ENCODE data around the gene PLEKHJ1.

PLEKHJ1 gene

GRCh38 chr19:2245273-2245672 is 9.1 kb upstream of the PLEKHJ1 start:
- Histone ChIP-seq H3K9ac (no peak overlapping the region), H3K36me3 (ENCODE audit: insufficient read depth) (no peaks in the 10 kb centered on the region; the same call in 1 of the 2 replicates), H2AFZ (ENCODE audit: low read depth) (no peak overlapping the region), H3K4me1 (ENCODE audit: low read depth, poor library complexity, severe bottlenecking) (peaks cover 5% of the 10 kb centered on the region), H3K4me3 (IDR thresholded peaks at IDR 0.05; ENCODE audit: insufficient read depth, low read depth, low read length) (no peak overlapping the region), H3K4me2 (no peak overlapping the region), H3K27ac (no peak overlapping the region), H4K20me1 (ENCODE audit: insufficient read depth) (peaks cover 22% of the 10 kb centered on the region), H3K27me3 (ENCODE audit: insufficient read depth, low read depth) (no peaks in the 10 kb centered on the region), H3K79me2 (ENCODE audit: insufficient read depth, low read depth) (peaks cover 30% of the 10 kb centered on the region)
- TF ChIP-seq CTCF (conservative IDR thresholded peaks at IDR 0.05; ENCODE audit: low read depth, low read length): no peak

- Histone ChIP-seq H4K20me1 (ENCODE audit: insufficient read depth) (peaks cover 29% of the 10 kb centered on the region), H3K79me2 (ENCODE audit: insufficient read depth, low read depth) (peaks cover 38% of the 10 kb centered on the region)
Measured at GRCh38 chr19:2244486-2244885, 8.4 kb upstream of the PLEKHJ1 start.

GRCh38 chr19:2244125-2244411 is 7.9 kb upstream of the PLEKHJ1 start:
- no peak overlapping the region for H3K4me2 ChIP-seq
- no peak overlapping the region for H2AFZ ChIP-seq (ENCODE audit: low read depth)
- H3K27ac ChIP-seq: no peak overlapping the region
- peaks cover 32% of the 10 kb centered on the region for H4K20me1 ChIP-seq (ENCODE audit: insufficient read depth)
- H3K9ac ChIP-seq: no peak overlapping the region
- no peak overlapping the region for H3K4me3 ChIP-seq (IDR thresholded peaks at IDR 0.05; ENCODE audit: insufficient read depth, low read depth, low read length)
- H3K36me3 ChIP-seq (ENCODE audit: insufficient read depth): no peaks in the 10 kb centered on the region; the same call in 1 of the 2 replicates
- peaks cover 18% of the 10 kb centered on the region for H3K4me1 ChIP-seq (ENCODE audit: low read depth, poor library complexity, severe bottlenecking)
- no peak for TF ChIP-seq CTCF (conservative IDR thresholded peaks at IDR 0.05; ENCODE audit: low read depth, low read length)
- H3K27me3 ChIP-seq (ENCODE audit: insufficient read depth, low read depth): no peaks in the 10 kb centered on the region
- H3K79me2 ChIP-seq (ENCODE audit: insufficient read depth, low read depth): peaks cover 42% of the 10 kb centered on the region

More at GRCh38 chr19:2244486-2244885, 8.4 kb upstream of the PLEKHJ1 start:
- Histone ChIP-seq H3K36me3 (ENCODE audit: insufficient read depth) (no peaks in the 10 kb centered on the region; the same call in 1 of the 2 replicates), H3K4me1 (ENCODE audit: low read depth, poor library complexity, severe bottlenecking) (peaks cover 13% of the 10 kb centered on the region), H2AFZ (ENCODE audit: low read depth) (no peak overlapping the region), H3K9ac (no peak overlapping the region), H3K27ac (no peak overlapping the region), H3K27me3 (ENCODE audit: insufficient read depth, low read depth) (no peaks in the 10 kb centered on the region), H3K4me2 (no peak overlapping the region), H3K4me3 (IDR thresholded peaks at IDR 0.05; ENCODE audit: insufficient read depth, low read depth, low read length) (no peak overlapping the region)
- TF ChIP-seq CTCF (conservative IDR thresholded peaks at IDR 0.05; ENCODE audit: low read depth, low read length): no peak

GRCh38 chr19:2243274-2244124 is 7.4 kb upstream of the PLEKHJ1 start:
- H4K20me1 ChIP-seq (ENCODE audit: insufficient read depth): peaks cover 32% of the 10 kb centered on the region
- H3K36me3 ChIP-seq (ENCODE audit: insufficient read depth): no peaks in the 10 kb centered on the region; the same call in 1 of the 2 replicates

More at GRCh38 chr19:2243274-2244124, 7.4 kb upstream of the PLEKHJ1 start:
- Histone ChIP-seq H3K79me2 (ENCODE audit: insufficient read depth, low read depth) (peaks cover 47% of the 10 kb centered on the region), H3K4me1 (ENCODE audit: low read depth, poor library complexity, severe bottlenecking) (peaks cover 23% of the 10 kb centered on the region), H3K27ac (no peak overlapping the region), H3K9ac (no peak overlapping the region), H3K4me3 (IDR thresholded peaks at IDR 0.05; ENCODE audit: insufficient read depth, low read depth, low read length) (no peak overlapping the region), H2AFZ (ENCODE audit: low read depth) (no peak overlapping the region), H3K27me3 (ENCODE audit: insufficient read depth, low read depth) (no peaks in the 10 kb centered on the region), H3K4me2 (no peak overlapping the region)
- TF ChIP-seq CTCF (conservative IDR thresholded peaks at IDR 0.05; ENCODE audit: low read depth, low read length): no peak
